H1 (cell line): ENCODE data around the gene DPF3. TPM values are rescaled to one million over a fixed set of nuclear protein-coding genes. Genes with fewer than 3 reads are reported as not detected.

Source experiments
- CTCF ChIA-PET: fragments of 300-600 bp; sonication (Branson Sonifier 250); formaldehyde crosslinking; loops from one replicate; lab custom pipeline; 2021; ENCODE audit not compliant: partially characterized antibody; lab: Charles Lee
- POLR2A ChIA-PET: fragments of 300-600 bp; sonication (Branson Sonifier 250); formaldehyde crosslinking; loops from one replicate; lab custom pipeline; 2021; ENCODE audit warnings: inconsistent platforms; ENCODE audit not compliant: partially characterized antibody; lab: Charles Lee
- DNase-seq, 2 experiments: peaks; one replicate each; pipeline versions ENCODE4 v3.0.0 to v3.0.0-alpha.2; 2010 to 2022; ENCODE audit warnings: low spot score in 2 of 2, low read depth in 1 of 2, mixed read lengths in 1 of 2
- FAIRE-seq: peaks from 2 replicates; lab custom pipeline; 2011; peaks lifted over from hg19 to GRCh38; lab: Jason Lieb, UNC
- H2AFZ ChIP-seq: 2 replicates; pipeline ENCODE4 v1.8.1; 2012; ENCODE audit warnings: low read length, inconsistent platforms
- H2AK5ac ChIP-seq: 2 replicates; pipeline ENCODE4 v1.6.1; 2013; ENCODE audit warnings: low read depth, low read length
- H2BK120ac ChIP-seq: replicated peaks from 2 replicates; pipeline ENCODE3; 2013; ENCODE audit warnings: low read depth, low read length, inconsistent platforms
- H2BK12ac ChIP-seq: 2 replicates; pipeline ENCODE4 v1.6.1; 2013; ENCODE audit warnings: low read depth, low read length
- H2BK15ac ChIP-seq: 2 replicates; pipeline ENCODE4 v1.6.1; 2013; ENCODE audit warnings: low read length
- H2BK20ac ChIP-seq: 2 replicates; pipeline ENCODE4 v1.6.1; 2013; ENCODE audit warnings: low read length
- H2BK5ac ChIP-seq: 2 replicates; pipeline ENCODE4 v1.6.1; 2013; ENCODE audit warnings: low read depth, low read length
- H3K14ac ChIP-seq: 2 replicates; pipeline ENCODE4 v1.6.1; 2013; ENCODE audit warnings: inconsistent platforms; ENCODE audit not compliant: insufficient read length
- H3K18ac ChIP-seq: 2 replicates; pipeline ENCODE4 v1.6.1; 2013; ENCODE audit warnings: low read length; ENCODE audit errors: extremely low read depth
- H3K23ac ChIP-seq: 2 replicates; pipeline ENCODE4 v1.6.1; 2013; ENCODE audit warnings: inconsistent platforms; ENCODE audit not compliant: insufficient read length
- H3K23me2 ChIP-seq: 2 replicates; pipeline ENCODE4 v1.6.1; 2013; ENCODE audit warnings: low read depth, low read length
- H3K27ac ChIP-seq: 2 replicates; pipeline ENCODE4 v1.6.1; 2011; ENCODE audit warnings: low read depth, low read length, inconsistent platforms
- H3K27me3 ChIP-seq, 4 experiments: replicated peaks in 1 of 4; 1 replicate in 1 of 4; 2 replicates in 3 of 4; pipeline versions ENCODE4 v1.6.1 to v1.8.1; 2011 to 2013; ENCODE audit warnings: low read length in 3 of 4, mild to moderate bottlenecking in 3 of 4, inconsistent platforms in 2 of 4, mixed read lengths in 2 of 4, moderate library complexity in 1 of 4; ENCODE audit not compliant: control insufficient read depth in 3 of 4, insufficient read depth in 3 of 4; ENCODE audit errors: extremely low read depth in 1 of 4
- H3K36me3 ChIP-seq, 4 experiments: 2 replicates each; pipeline versions ENCODE4 v1.6.1 to v1.8.1; 2011 to 2013; ENCODE audit warnings: mild to moderate bottlenecking in 4 of 4, low read length in 3 of 4, moderate library complexity in 2 of 4, control low read depth in 1 of 4, inconsistent platforms in 1 of 4; ENCODE audit not compliant: insufficient read depth in 4 of 4, control insufficient read depth in 2 of 4
- H3K4ac ChIP-seq: replicated peaks from 2 replicates; pipeline ENCODE3; 2013; ENCODE audit warnings: low read length, low read depth, mixed read lengths, inconsistent platforms; ENCODE audit not compliant: insufficient read length
- H3K4me1 ChIP-seq, 4 experiments: replicated peaks in 1 of 4; 1 replicate in 1 of 4; 2 replicates in 3 of 4; pipeline versions ENCODE4 v1.6.1 to v1.8.1; 2011 to 2013; ENCODE audit warnings: low read length in 3 of 4, inconsistent platforms in 2 of 4, mixed read lengths in 1 of 4; ENCODE audit not compliant: insufficient read depth in 4 of 4, control insufficient read depth in 3 of 4
- H3K4me2 ChIP-seq, 2 experiments: 2 replicates each; pipeline versions ENCODE4 v1.6.1 to v1.8.1; 2011 to 2013; ENCODE audit warnings: low read depth in 2 of 2, low read length in 2 of 2, control low read depth in 1 of 2, inconsistent platforms in 1 of 2, mild to moderate bottlenecking in 1 of 2; ENCODE audit not compliant: insufficient read depth in 1 of 2
- H3K4me3 ChIP-seq, 4 experiments: fragments of 200-600, 300-600 bp in 1 of 4; sonication (generic), shearing (Covaris generic), sonication (Bioruptor Twin) in 1 of 4; 2 replicates each; pipeline versions ENCODE4 v1.5.1 to v1.8.1; 2011 to 2016; ENCODE audit warnings: low read length in 4 of 4, low read depth in 3 of 4, control low read depth in 2 of 4, inconsistent platforms in 2 of 4, mild to moderate bottlenecking in 2 of 4, mixed read lengths in 1 of 4, moderate library complexity in 1 of 4; ENCODE audit not compliant: insufficient read depth in 2 of 4; ENCODE audit errors: extremely low read depth in 1 of 4
- H3K56ac ChIP-seq: replicated peaks from 2 replicates; pipeline ENCODE3; 2013; ENCODE audit warnings: low read depth, mild to moderate bottlenecking, mixed read lengths, low read length, inconsistent platforms; ENCODE audit not compliant: insufficient read length
- H3K79me1 ChIP-seq: 2 replicates; pipeline ENCODE4 v1.6.1; 2013; ENCODE audit warnings: low read depth, low read length, control low read depth
- H3K79me2 ChIP-seq, 2 experiments: 2 replicates each; pipeline versions ENCODE4 v1.6.1 to v1.8.1; 2012 to 2013; ENCODE audit warnings: low read length in 2 of 2, mild to moderate bottlenecking in 2 of 2, inconsistent platforms in 1 of 2; ENCODE audit not compliant: insufficient read depth in 2 of 2, control insufficient read depth in 1 of 2
- H3K9ac ChIP-seq, 4 experiments: replicated peaks in 1 of 4; 1 replicate in 1 of 4; 2 replicates in 3 of 4; pipeline versions ENCODE4 v1.6.1 to v1.8.1; 2011 to 2013; ENCODE audit warnings: low read depth in 3 of 4, low read length in 3 of 4, control low read depth in 2 of 4, mild to moderate bottlenecking in 2 of 4, moderate library complexity in 2 of 4, inconsistent platforms in 1 of 4; ENCODE audit errors: extremely low read depth in 1 of 4
- H3K9me3 ChIP-seq, 2 experiments: 2 replicates each; pipeline versions ENCODE4 v1.6.1 to v1.8.1; 2012 to 2013; ENCODE audit warnings: mild to moderate bottlenecking in 2 of 2, moderate library complexity in 2 of 2, control low read depth in 1 of 2, inconsistent platforms in 1 of 2, low read depth in 1 of 2, low read length in 1 of 2, mixed read lengths in 1 of 2; ENCODE audit not compliant: insufficient read depth in 2 of 2
- H4K20me1 ChIP-seq, 2 experiments: replicated peaks in 1 of 2; 2 replicates each; pipeline versions ENCODE3 to v1.8.1; 2011 to 2013; ENCODE audit warnings: inconsistent platforms in 2 of 2, low read length in 2 of 2, mild to moderate bottlenecking in 1 of 2; ENCODE audit not compliant: insufficient read depth in 2 of 2, control insufficient read depth in 1 of 2
- H4K5ac ChIP-seq: 2 replicates; pipeline ENCODE4 v1.6.1; 2013; ENCODE audit warnings: low read length, low read depth, mixed read lengths, inconsistent platforms; ENCODE audit not compliant: insufficient read length
- H4K8ac ChIP-seq: 2 replicates; pipeline ENCODE4 v1.8.0; 2013; ENCODE audit warnings: mild to moderate bottlenecking, moderate library complexity, low read length, inconsistent platforms; ENCODE audit not compliant: insufficient read depth; ENCODE audit errors: extremely low read depth
- H4K91ac ChIP-seq: replicated peaks from 2 replicates; pipeline ENCODE3; 2013; ENCODE audit warnings: low read length, mixed read lengths, inconsistent platforms; ENCODE audit not compliant: insufficient read length
- CBX5 ChIP-seq: fragments of 300-800, 300-1000 bp; sonication (generic); IDR thresholded peaks from 2 replicates; pipeline ENCODE4 v1.7.1; 2016; ENCODE audit warnings: antibody characterized with exemption, low read length, low read depth
- E2F6 ChIP-seq: IDR thresholded peaks from 2 replicates; pipeline ENCODE4 v1.6.1; 2012; ENCODE audit warnings: inconsistent platforms
- WGBS, 2 experiments: shearing (Covaris generic) in 1 of 2; methylation state at CpG; one replicate each; pipeline versions ENCODE4 v1.1.6 to v1.1.7; 2013 to 2015; ENCODE audit warnings: low lambda C conversion rate in 2 of 2, mixed read lengths in 2 of 2, inconsistent platforms in 1 of 2, low coverage in 1 of 2, missing lambda C conversion rate in 1 of 2; ENCODE audit not compliant: insufficient replicate concordance in 2 of 2, insufficient coverage in 1 of 2, insufficient read length in 1 of 2; ENCODE audit errors: extremely low coverage in 1 of 2, missing lambda C conversion rate in 1 of 2; 5-methylcytosine and 5-hydroxymethylcytosine counted together
- polyA plus RNA-seq, 7 experiments: library from polyadenylated mRNA; depleted of rRNA in 3 of 7; stranded (reverse) in 5 of 7; unstranded in 2 of 7; fragments of >200 nt in 5 of 7; fragments of 200-250 nt in 2 of 7; gene quantifications; 1 replicate in 5 of 7; 2 replicates in 1 of 7; 4 replicates in 1 of 7; pipeline versions ENCODE4 v1.2.1 to v1.2.3, GENCODE V29; 2011 to 2013; ENCODE audit warnings: missing spikeins in 2 of 7, mixed read lengths in 2 of 7
- total RNA-seq: library from RNA; stranded (reverse); fragmentation: NEBNext Ultra II Directional; extraction: Animal tissue kit (Norgen Biotek cat#: 25700); gene quantifications from 2 replicates; pipeline ENCODE4 v1.2.1, GENCODE V29; 2021

DPF3 gene
- total and polyA plus RNA-seq, 2 of the 8 experiments (the other 6 are each of a cell fraction or from before 2014, with no cell fraction given), result 0.19 TPM; not detected in 1

- H3K18ac ChIP-seq, result no peak overlapping the region
- no peak overlapping the region for H2BK20ac ChIP-seq
- DNase-seq, result no peak
- H2AFZ ChIP-seq, result no peak overlapping the region
- no peak overlapping the region for H2BK120ac ChIP-seq
- WGBS, 2 experiments, result 85% methylated on average over 8 of the region's 8 CpGs; no CpG with 5 or more reads in 1 of the 2 experiments
- ChIA-PET POLR2A (no interaction called here), CTCF (interaction anchor here (0.8 kb wide), 1 partner anchor 19 kb away, joined by 3 read pairs; no protein-coding TSS in a partner anchor)
- H3K56ac ChIP-seq, result no peak overlapping the region
- peaks cover 0 to 11% (median 8%) of the 10 kb centered on the region in 4 experiments; a peak in 4 of 7 replicates for H3K27me3 ChIP-seq
- H3K79me2 ChIP-seq, result no peaks in the 10 kb centered on the region
- no peaks in the 10 kb centered on the region for H3K79me1 ChIP-seq
- H3K4me2 ChIP-seq, result no peak overlapping the region
- H3K23me2 ChIP-seq, result no peaks in the 10 kb centered on the region
- FAIRE-seq, result no peak
- H3K23ac ChIP-seq, result no peak overlapping the region
- no peak overlapping the region for H3K4ac ChIP-seq
- H2AK5ac ChIP-seq, result no peak overlapping the region
- no peaks in the 10 kb centered on the region for H4K20me1 ChIP-seq
- TF ChIP-seq E2F6 (no peak), CBX5 (no peak)
- no peak overlapping the region for H3K9ac ChIP-seq
- no peak overlapping the region for H2BK12ac ChIP-seq
- H4K8ac ChIP-seq, result no peak overlapping the region
- peaks cover 0 to 5% (median 2%) of the 10 kb centered on the region in 4 experiments; a peak in 2 of 7 replicates for H3K4me1 ChIP-seq
- no peak overlapping the region for H4K91ac ChIP-seq
- H4K5ac ChIP-seq, result no peak overlapping the region
- no peak overlapping the region for H2BK5ac ChIP-seq
- no peaks in the 10 kb centered on the region for H3K9me3 ChIP-seq
- H3K4me3 ChIP-seq, result no peak overlapping the region
- H3K14ac ChIP-seq, result no peak overlapping the region
- H2BK15ac ChIP-seq, result no peak overlapping the region
- H3K36me3 ChIP-seq, result no peaks in the 10 kb centered on the region
- H3K27ac ChIP-seq, result no peak overlapping the region
Observed at GRCh38 chr14:72810201-72810600, 83.7 kb downstream of the DPF3 start.
